Gastrocnemius medialis (tissue), 4 donors: Measurements from ENCODE around the gene ASIC4.

Source experiments
- CTCF ChIP-seq, 5 experiments: fragments of 450-650 bp in 3 of 5; fragments of 200-600 bp in 2 of 5; sonication (generic) in 2 of 5; IDR thresholded peaks in 4 of 5; conservative IDR thresholded peaks in 1 of 5; 1 replicate in 4 of 5; 2 replicates in 1 of 5; pipeline ENCODE4 v1.5.1; 2016 to 2019; ENCODE audit warnings: antibody characterized with exemption in 5 of 5, mild to moderate bottlenecking in 3 of 5, moderate library complexity in 3 of 5
- POLR2A ChIP-seq, 2 donors: fragments of 450-650 bp; IDR thresholded peaks; one replicate each; pipeline ENCODE4 v1.6.1; 2017; ENCODE audit warnings: antibody characterized with exemption in 2 of 2, mild to moderate bottlenecking in 2 of 2, moderate library complexity in 2 of 2

- no peak for TF ChIP-seq CTCF (IDR thresholded peaks at IDR 0.05 in 4 of 5, conservative IDR thresholded peaks at IDR 0.05 in 1 of 5)
- TF ChIP-seq POLR2A (IDR thresholded peaks at IDR 0.05): no peak
Observed at GRCh38 chr2:219517954-219518778, 3.9 kb downstream of the ASIC4 start.
